HG02678 (cell line): ENCODE measurements around the gene RGS3.

ENCODE experiments used
- ATAC-seq: cut with Tn5 transposase; IDR thresholded peaks from one replicate; pipeline ENCODE4 v1.9.1; 2021; ENCODE audit warnings: mild to moderate bottlenecking, moderate library complexity; ENCODE audit not compliant: unreplicated experiment

RGS3 gene

GRCh38 chr9:113528088-113528487, 64.6 kb downstream of the RGS3 start:
- no peak for ATAC-seq

- ATAC-seq: no peak
These were observed 65.3 kb downstream of the RGS3 start for GRCh38 chr9:113528811-113529210.

GRCh38 chr9:113529336-113530009, 65.9 kb downstream of the RGS3 start:
- no peak for ATAC-seq

- ATAC-seq: no peak
These were observed 66.6 kb downstream of the RGS3 start for GRCh38 chr9:113530022-113530635.

GRCh38 chr9:113530942-113531341, 67.4 kb downstream of the RGS3 start:
- ATAC-seq: no peak

- no peak for ATAC-seq
These were observed 68.6 kb downstream of the RGS3 start for GRCh38 chr9:113531919-113532808.

- no peak for ATAC-seq
These were observed 69.3 kb downstream of the RGS3 start for GRCh38 chr9:113532809-113533190.

- no peak for ATAC-seq
These were observed 70.1 kb downstream of the RGS3 start for GRCh38 chr9:113533335-113534225.

- no peak for ATAC-seq
These were observed 72.2 kb downstream of the RGS3 start for GRCh38 chr9:113535756-113536155.

GRCh38 chr9:113536166-113536482, 72.6 kb downstream of the RGS3 start:
- no peak for ATAC-seq

GRCh38 chr9:113536483-113537228, 73.1 kb downstream of the RGS3 start:
- no peak for ATAC-seq

- no peak for ATAC-seq
These were observed 73.8 kb downstream of the RGS3 start for GRCh38 chr9:113537229-113537810.

- ATAC-seq: no peak
These were observed 74.6 kb downstream of the RGS3 start for GRCh38 chr9:113538131-113538530.

- no peak for ATAC-seq
These were observed 75.3 kb downstream of the RGS3 start for GRCh38 chr9:113538701-113539430.

- no peak for ATAC-seq
These were observed 76.9 kb downstream of the RGS3 start for GRCh38 chr9:113540466-113540865.

GRCh38 chr9:113541019-113541900, 77.7 kb downstream of the RGS3 start:
- ATAC-seq: no peak

- ATAC-seq: no peak
These were observed 78.5 kb downstream of the RGS3 start for GRCh38 chr9:113542006-113542405.

- no peak for ATAC-seq
These were observed 79.2 kb downstream of the RGS3 start for GRCh38 chr9:113542741-113543140.
